DOHH2 (cell line): ENCODE results near the gene RASGEF1C.

Experiments
- EZH2phosphoT487 ChIP-seq: fragments of 200-600 bp; sonication (generic); IDR thresholded peaks from 2 replicates; pipeline ENCODE4 v1.6.1; 2017; ENCODE audit warnings: borderline replicate concordance, mild to moderate bottlenecking, antibody characterized with exemption, low read length, moderate library complexity, mixed read lengths
- TF ChIP-seq, protein P1 (sequence below): fragments of 200-600 bp; sonication (generic); IDR thresholded peaks from one replicate; pipeline ENCODE4 v1.5.1; 2014; ENCODE audit warnings: antibody characterized with exemption, mild to moderate bottlenecking, low read depth, low read length; ENCODE audit not compliant: poor library complexity, severe bottlenecking

DNA sequence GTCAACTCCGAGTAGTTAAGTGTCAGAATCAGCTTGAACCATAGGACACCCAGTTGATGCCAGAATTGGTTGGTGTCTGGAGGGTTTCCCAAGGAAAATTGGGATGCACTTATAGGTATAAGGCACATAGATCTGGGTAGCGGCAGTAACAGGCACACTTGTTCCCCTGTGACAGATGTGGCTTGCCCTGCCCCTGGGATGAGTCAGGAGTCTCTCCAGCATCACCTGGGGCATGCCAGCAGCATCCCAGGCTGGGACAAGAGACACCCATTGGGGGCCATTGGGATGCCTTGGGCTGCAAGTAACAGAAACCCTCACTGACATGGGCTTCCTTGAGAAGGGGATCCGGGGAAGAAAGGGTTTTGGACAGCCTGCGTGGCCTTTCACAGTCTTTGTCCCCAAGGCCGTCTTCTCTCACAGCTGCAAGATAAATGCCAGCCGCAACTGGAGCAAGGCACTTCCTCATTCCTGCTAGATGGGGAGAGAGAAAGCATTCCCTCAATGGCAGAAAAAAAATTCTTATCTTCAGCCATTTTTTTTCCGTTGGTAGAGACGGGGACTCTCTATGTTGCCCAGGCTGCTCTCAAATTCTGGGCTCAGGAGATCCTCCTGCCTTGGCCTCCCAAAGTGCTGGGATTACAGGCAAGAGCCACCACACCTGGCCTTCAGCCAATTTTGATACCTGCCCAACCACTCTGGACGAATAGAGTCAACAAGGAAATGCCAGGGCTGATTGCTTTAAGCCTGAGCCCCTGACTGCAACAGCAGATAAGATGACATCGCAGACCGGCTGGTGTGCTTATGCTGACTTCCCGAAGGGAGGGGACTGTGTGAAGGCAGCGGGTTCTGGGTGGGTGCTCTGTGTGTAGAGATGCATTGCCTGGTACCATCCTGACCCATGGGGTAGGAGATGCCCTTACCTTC is 124.1 kb downstream of the RASGEF1C start:
- TF ChIP-seq, protein P1, sequence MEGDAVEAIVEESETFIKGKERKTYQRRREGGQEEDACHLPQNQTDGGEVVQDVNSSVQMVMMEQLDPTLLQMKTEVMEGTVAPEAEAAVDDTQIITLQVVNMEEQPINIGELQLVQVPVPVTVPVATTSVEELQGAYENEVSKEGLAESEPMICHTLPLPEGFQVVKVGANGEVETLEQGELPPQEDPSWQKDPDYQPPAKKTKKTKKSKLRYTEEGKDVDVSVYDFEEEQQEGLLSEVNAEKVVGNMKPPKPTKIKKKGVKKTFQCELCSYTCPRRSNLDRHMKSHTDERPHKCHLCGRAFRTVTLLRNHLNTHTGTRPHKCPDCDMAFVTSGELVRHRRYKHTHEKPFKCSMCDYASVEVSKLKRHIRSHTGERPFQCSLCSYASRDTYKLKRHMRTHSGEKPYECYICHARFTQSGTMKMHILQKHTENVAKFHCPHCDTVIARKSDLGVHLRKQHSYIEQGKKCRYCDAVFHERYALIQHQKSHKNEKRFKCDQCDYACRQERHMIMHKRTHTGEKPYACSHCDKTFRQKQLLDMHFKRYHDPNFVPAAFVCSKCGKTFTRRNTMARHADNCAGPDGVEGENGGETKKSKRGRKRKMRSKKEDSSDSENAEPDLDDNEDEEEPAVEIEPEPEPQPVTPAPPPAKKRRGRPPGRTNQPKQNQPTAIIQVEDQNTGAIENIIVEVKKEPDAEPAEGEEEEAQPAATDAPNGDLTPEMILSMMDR = no peak
- TF ChIP-seq EZH2phosphoT487 = no peak
